Fibroblast of pulmonary artery (primary cell): ENCODE measurements around the gene DLGAP4.

Source experiments
- DNase-seq: peaks from one replicate; pipeline ENCODE4 v3.0.0-alpha.2; 2010; ENCODE audit warnings: low read depth
- H3K4me3 ChIP-seq: replicated peaks from 2 replicates; pipeline ENCODE4 v1.5.1; 2011; ENCODE audit warnings: low read depth, mild to moderate bottlenecking, control low read depth, low read length, moderate library complexity
- CTCF ChIP-seq: IDR thresholded peaks from 2 replicates; pipeline ENCODE4 v1.5.1; 2011; ENCODE audit warnings: mild to moderate bottlenecking, control low read depth, low read length, inconsistent platforms; ENCODE audit errors: missing control alignments

The DLGAP4 gene

DNA sequence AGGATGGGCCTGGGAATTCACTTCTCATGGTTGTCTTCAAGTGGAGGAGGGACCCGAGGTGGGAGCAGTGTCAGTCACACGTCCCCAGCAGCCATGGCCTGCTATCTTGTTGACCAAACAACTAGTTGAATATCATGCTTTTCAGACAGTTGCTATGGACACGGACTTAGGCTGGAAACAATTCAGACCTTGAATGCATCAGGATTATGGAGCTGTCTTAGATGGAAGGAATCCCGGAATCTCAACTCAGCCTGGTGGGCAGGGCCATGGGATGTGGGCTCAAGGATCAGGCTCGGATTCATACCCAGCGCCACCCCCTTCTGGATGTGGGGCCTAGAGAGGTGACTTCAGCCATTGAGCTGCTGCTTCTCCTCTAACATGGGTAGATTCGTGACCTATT, 112.6 kb downstream of the DLGAP4 start:
- DNase-seq, result no peak
- no peak overlapping the region for H3K4me3 ChIP-seq
- TF ChIP-seq CTCF, result no peak

DNA sequence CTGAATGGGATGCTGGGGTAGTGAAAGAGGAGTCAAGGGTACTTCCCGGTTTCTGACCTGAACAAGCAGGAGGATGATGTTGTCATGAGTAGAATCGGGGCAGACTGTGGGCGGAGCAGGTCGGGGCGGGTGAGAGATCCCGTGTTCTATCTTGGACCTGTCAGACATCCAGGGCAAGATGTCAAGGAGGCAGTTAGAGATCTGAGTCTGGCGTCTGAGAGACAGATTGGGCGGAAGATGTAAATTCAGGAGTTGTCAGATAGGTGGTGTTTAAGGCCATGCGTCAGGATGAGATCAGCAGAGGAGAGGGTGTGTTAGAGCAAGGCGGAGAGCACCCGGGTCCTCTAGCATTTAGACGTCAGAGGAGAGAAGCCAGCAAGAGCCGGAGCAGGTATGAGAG, 115.5 kb downstream of the DLGAP4 start:
- DNase-seq, result no peak
- no peak overlapping the region for H3K4me3 ChIP-seq
- no peak for TF ChIP-seq CTCF

DNA sequence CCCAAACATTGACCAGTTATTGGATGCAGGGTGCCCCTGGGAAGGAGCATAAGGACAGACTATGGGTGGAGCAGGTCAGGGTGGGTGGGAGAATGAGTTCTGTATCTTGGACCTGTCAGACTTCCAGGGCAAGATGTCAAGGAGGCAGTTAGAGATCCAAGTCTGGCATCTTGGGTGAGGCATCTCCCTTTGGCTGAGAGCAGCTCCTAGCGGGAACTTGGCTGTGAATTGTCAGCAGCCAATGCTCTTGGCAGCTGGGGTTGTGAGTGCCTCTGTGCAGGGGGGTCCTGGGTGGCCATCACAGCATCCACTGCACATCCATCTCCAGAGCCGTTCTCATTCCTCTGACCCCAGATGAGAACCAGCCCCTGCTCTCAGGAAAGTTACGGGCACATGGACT, 118.2 kb downstream of the DLGAP4 start:
- H3K4me3 ChIP-seq, result no peak overlapping the region
- TF ChIP-seq CTCF, result no peak
- no peak for DNase-seq

- no peak for DNase-seq
- no peak overlapping the region for H3K4me3 ChIP-seq
- TF ChIP-seq CTCF, result no peak
These were observed 119.0 kb downstream of the DLGAP4 start for GRCh38 chr20:36425166-36425565.

GRCh38 chr20:36431604-36432003, 125.5 kb downstream of the DLGAP4 start:
- no peak for TF ChIP-seq CTCF
- no peak for DNase-seq
- H3K4me3 ChIP-seq, result no peak overlapping the region

- TF ChIP-seq CTCF, result no peak
- no peak for DNase-seq
- no peak overlapping the region for H3K4me3 ChIP-seq
These were observed 126.0 kb downstream of the DLGAP4 start for GRCh38 chr20:36432096-36432495.

DNA sequence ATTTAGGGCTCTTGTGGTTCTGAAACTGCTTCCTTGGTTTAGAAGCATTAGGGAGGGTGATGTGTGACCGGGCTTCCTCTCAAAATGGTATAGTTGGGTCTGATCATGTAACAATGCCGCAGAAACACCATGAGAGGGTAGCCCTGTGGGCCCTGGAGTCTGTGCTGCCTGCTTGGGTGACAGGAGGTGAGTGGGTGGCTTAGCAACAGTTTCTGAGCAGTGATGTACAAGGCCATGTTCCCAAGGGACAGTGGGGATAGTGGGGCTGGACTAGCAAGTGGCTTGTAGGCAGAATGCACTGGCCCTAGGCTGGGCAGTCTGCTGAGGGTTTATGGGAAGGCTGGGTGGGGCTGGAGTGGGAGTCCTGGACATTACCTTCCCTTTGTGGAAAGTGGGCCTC, 128.2 kb downstream of the DLGAP4 start:
- TF ChIP-seq CTCF, result no peak
- DNase-seq, result no peak
- H3K4me3 ChIP-seq, result no peak overlapping the region
